ENCODE data around the gene UBL4A.

UBL4A gene

GRCh38 chrX:154452823-154453222 lies 33.6 kb downstream of the UBL4A start:
- no peak for DNase-seq (ENCODE audit: low read depth in 2 of 2)
- no peak overlapping the region for H3K4me3 ChIP-seq (replicated peaks in 1 of 2; ENCODE audit: low read depth in 2 of 2, low read length in 2 of 2)
- TF ChIP-seq, protein P1, sequence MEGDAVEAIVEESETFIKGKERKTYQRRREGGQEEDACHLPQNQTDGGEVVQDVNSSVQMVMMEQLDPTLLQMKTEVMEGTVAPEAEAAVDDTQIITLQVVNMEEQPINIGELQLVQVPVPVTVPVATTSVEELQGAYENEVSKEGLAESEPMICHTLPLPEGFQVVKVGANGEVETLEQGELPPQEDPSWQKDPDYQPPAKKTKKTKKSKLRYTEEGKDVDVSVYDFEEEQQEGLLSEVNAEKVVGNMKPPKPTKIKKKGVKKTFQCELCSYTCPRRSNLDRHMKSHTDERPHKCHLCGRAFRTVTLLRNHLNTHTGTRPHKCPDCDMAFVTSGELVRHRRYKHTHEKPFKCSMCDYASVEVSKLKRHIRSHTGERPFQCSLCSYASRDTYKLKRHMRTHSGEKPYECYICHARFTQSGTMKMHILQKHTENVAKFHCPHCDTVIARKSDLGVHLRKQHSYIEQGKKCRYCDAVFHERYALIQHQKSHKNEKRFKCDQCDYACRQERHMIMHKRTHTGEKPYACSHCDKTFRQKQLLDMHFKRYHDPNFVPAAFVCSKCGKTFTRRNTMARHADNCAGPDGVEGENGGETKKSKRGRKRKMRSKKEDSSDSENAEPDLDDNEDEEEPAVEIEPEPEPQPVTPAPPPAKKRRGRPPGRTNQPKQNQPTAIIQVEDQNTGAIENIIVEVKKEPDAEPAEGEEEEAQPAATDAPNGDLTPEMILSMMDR (IDR thresholded peaks at IDR 0.05; ENCODE audit: low read depth, low read length): no peak

DNA sequence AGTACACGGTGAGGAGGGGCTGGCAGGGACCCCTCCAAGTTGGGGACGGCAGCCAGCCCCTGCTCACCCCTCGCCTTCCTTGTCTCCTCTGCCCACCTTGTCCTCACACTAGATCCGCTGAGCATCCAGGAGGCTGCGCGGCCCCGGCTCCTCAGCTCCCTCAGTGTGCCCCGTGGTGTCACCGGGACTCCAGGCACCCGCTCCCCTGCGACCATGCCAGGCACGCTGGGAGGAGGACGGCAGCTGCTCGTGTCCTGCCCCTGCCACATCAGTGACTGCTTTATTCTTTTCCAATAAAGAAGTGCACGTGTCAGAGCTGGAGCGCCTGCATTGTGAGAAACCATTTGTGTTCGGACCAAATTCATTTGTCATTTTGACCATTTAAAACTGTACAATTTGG lies 36.1 kb downstream of the UBL4A start:
- no peak overlapping the region for H3K4me3 ChIP-seq (replicated peaks in 1 of 2; ENCODE audit: low read depth in 2 of 2, low read length in 2 of 2)
- TF ChIP-seq, protein P1 (IDR thresholded peaks at IDR 0.05; ENCODE audit: low read depth, low read length): no peak
- DNase-seq (ENCODE audit: low read depth in 2 of 2): no peak

- DNase-seq (ENCODE audit: low read depth in 2 of 2): no peak
- no peak overlapping the region for H3K4me3 ChIP-seq (replicated peaks in 1 of 2; ENCODE audit: low read depth in 2 of 2, low read length in 2 of 2)
- TF ChIP-seq, protein P1 (IDR thresholded peaks at IDR 0.05; ENCODE audit: low read depth, low read length): no peak
Measured at GRCh38 chrX:154449618-154450017, 36.8 kb downstream of the UBL4A start.

- TF ChIP-seq, protein P1 (IDR thresholded peaks at IDR 0.05; ENCODE audit: low read depth, low read length): no peak
- DNase-seq (ENCODE audit: low read depth in 2 of 2): no peak
- no peak overlapping the region for H3K4me3 ChIP-seq (replicated peaks in 1 of 2; ENCODE audit: low read depth in 2 of 2, low read length in 2 of 2)
Measured at GRCh38 chrX:154448484-154448883, 37.9 kb downstream of the UBL4A start.

GRCh38 chrX:154446430-154446829 lies 40.0 kb downstream of the UBL4A start:
- H3K4me3 ChIP-seq (replicated peaks in 1 of 2; ENCODE audit: low read depth in 2 of 2, low read length in 2 of 2): no peak overlapping the region
- DNase-seq (ENCODE audit: low read depth in 2 of 2): no peak
- TF ChIP-seq, protein P1 (IDR thresholded peaks at IDR 0.05; ENCODE audit: low read depth, low read length): no peak

DNA sequence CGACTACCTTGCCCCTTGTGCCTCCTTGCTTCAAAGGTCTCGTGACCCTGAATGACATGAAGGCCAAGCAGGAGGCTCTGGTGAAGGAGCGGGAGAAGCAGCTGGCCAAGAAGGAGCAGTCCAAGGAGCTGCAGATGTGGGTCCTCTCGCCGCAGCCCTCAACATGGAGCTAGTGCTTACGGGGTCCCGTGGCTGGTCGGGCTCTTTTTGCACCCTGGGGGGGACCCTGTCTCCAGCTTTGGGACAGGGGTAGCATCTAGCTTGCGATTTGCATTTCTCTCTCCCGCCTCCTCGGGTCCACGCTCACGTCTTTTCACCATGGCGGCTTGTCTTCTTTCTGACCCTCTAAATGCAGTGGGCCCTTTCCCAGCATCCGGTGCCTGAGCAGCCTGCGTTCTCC lies 40.6 kb downstream of the UBL4A start:
- no peak for DNase-seq (ENCODE audit: low read depth in 2 of 2)
- no peak overlapping the region for H3K4me3 ChIP-seq (replicated peaks in 1 of 2; ENCODE audit: low read depth in 2 of 2, low read length in 2 of 2)
- TF ChIP-seq, protein P1 (IDR thresholded peaks at IDR 0.05; ENCODE audit: low read depth, low read length): no peak

GRCh38 chrX:154444755-154445246 lies 41.6 kb downstream of the UBL4A start:
- no peak for DNase-seq (ENCODE audit: low read depth in 2 of 2)
- TF ChIP-seq, protein P1 (IDR thresholded peaks at IDR 0.05; ENCODE audit: low read depth, low read length): no peak
- H3K4me3 ChIP-seq (replicated peaks in 1 of 2; ENCODE audit: low read depth in 2 of 2, low read length in 2 of 2): peak overlapping the region; percentile 67
